GM12873 (cell line): Measurements from ENCODE around the gene SAMSN1.

Experiments used
- TF ChIP-seq, protein P1 (sequence below): IDR thresholded peaks from 2 replicates; pipeline ENCODE4 v1.5.1; 2012; ENCODE audit warnings: low read depth, mild to moderate bottlenecking, moderate library complexity, low read length, control low read depth; ENCODE audit not compliant: insufficient read depth; ENCODE audit errors: missing control alignments

Gene SAMSN1

DNA sequence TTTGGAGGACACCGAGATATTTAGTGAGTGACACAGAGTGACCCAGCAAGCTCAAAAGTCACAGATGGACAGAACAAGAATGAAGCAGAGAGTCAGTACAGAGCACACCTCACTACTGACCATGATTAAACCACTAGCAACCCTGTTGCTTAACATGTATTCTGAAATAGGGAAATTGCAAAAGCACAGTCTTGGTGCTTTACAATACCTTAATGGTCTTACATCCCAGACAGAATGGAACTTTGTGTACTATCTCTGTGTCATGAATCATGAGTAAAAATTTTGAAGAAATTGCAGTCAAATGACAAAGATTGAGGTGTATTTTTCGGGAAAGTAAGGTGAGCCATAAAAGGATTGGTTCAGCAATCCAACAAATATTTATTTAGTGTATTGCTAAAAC lies 2.7 kb upstream of the SAMSN1 start:
- TF ChIP-seq, protein P1, sequence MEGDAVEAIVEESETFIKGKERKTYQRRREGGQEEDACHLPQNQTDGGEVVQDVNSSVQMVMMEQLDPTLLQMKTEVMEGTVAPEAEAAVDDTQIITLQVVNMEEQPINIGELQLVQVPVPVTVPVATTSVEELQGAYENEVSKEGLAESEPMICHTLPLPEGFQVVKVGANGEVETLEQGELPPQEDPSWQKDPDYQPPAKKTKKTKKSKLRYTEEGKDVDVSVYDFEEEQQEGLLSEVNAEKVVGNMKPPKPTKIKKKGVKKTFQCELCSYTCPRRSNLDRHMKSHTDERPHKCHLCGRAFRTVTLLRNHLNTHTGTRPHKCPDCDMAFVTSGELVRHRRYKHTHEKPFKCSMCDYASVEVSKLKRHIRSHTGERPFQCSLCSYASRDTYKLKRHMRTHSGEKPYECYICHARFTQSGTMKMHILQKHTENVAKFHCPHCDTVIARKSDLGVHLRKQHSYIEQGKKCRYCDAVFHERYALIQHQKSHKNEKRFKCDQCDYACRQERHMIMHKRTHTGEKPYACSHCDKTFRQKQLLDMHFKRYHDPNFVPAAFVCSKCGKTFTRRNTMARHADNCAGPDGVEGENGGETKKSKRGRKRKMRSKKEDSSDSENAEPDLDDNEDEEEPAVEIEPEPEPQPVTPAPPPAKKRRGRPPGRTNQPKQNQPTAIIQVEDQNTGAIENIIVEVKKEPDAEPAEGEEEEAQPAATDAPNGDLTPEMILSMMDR: no peak

DNA sequence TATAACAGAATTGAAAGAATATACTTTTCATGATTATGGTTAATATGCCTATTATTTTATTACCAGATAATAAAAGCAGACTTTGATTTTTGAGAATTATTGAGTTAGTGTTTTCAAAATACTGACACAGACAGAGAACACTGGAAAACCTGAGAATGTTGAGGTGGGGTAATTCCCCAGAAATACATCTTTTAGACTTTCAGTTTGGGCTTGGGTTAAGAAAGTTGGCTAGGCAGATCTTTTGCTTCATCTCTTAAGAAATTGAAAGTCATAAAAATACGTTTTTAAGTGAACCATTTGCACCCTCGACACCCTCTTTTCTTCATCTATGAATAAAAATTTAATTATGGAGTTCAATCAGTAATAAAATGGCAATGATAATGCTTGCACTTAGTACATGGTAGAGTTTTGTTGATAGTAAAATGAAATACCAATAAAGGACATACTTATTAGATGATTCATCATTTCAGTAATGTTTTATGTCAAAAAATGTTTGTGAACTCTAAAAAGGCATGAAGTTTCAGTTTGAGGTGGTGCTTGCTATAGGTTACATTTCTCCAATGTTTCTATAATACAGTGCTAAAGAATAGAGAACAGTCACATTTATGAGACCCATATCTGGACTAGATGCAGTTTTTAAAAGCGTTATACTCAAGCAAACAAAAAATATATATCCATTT lies 1.9 kb upstream of the SAMSN1 start:
- TF ChIP-seq, protein P1: no peak

DNA sequence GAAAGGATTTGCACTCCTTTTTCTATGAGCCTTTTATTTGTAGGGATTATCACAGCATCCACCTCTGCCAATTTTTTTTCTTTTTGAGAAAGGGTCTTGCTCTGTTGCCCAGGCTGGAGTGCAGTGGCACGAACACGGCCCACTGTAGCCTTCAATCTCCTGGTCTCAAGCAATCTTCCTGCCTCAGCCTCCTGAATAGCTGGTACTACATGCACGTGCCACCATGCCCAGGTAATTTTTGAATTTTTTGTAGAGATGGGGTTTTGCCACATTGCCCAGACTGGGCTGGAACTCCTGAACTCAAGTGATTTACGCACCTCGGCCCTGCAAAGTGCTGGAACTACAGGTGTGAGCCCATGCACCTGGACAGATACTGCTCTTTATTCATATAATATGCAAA lies 2.1 kb downstream of the SAMSN1 start:
- TF ChIP-seq, protein P1: no peak

DNA sequence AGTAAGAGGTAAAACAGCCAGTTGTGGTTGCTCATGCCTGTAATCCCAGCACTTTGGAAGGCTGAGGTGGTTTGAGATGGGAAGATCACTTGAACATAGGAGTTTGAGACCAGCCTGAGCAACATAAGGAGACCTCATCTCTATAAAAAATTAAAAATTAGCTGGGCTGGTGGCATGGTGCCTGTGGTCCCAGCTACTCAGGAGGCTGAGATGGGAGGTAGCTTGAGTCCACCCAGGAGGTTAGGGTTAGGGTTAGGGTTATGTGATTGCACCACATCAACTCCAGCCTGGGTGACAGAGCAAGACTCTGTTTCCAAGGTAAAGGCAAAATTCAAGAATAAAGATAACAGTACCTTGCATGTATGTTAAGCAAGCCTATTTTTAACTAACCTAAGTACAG lies 3.5 kb downstream of the SAMSN1 start:
- TF ChIP-seq, protein P1: no peak

DNA sequence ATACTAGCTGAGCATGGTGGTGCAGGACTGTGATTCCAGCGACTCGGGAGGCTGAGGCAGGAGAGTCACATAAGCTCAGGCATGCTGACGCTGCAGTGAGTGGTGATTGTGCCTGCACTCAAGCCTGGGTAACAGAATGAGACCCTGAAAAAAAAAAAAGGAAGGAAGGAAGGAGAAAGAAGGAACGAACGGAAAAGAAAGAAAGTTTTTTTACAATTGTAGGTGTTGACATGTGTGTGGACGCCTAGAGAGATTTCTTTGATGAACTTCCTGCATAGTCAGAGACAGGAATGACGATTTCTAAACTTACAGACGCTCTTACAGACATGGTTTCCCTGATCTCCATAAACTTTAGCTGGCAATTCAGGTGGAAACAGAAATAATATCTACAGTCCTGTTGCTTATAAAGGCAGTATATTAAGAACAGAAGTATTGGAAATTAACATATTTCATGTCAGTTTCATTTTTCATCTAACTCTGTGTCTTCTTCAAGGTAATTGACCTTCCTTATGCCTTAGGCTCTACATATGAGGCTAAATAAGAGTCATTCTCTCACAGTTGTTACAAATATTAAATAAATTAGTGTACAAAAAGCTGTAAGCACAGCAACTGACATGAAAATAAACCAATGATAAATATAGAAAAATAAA lies 4.1 kb downstream of the SAMSN1 start:
- TF ChIP-seq, protein P1: no peak

DNA sequence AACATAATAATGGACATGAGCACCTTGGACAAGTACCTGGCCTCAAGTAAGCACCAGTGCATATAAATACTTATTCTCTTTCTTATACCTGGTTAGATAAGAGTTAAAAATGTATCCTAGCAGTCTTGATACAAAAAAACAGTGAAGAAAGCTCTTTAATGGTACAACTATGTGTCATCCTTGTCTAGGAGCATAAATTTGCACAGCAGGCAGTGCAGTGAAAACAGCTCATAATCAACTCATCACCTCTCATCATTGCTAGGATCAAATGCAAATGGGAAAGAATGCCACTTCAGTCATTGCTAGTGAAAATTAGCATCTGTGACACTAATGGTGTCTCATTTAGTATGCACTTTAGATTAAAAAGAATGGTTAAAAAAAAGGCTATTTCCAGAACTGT lies 7.6 kb downstream of the SAMSN1 start:
- TF ChIP-seq, protein P1: no peak

DNA sequence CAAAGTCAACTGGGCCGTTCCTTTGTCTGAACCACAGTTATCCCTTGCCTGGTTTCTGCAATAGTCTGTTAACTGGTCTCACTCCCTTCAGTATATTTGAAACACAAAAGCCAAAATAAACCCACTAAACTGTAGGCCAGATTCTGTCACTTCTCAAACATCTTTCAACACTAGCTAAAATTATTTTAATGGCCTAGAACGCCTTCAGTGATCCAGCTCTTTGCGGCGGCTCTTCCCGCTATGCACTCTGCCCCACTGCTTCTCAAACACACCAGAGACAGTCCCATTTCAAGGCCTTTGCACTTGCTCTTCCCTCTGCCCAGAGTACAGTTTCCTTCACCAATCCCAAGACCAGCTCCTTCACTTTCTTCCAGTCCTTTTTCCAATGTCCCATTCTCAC lies 9.2 kb downstream of the SAMSN1 start:
- TF ChIP-seq, protein P1: no peak
